ENCODE data around the gene RCOR1.
A peak's percentile ranks its signal among the peaks of the same experiment; 100 is the strongest.
"Not testable (repeated sequence)": the region's sequence is repeated elsewhere in the genome, so short reads cannot be mapped to it uniquely, and the experiment has no call there.

The RCOR1 gene

GRCh38 chr14:102594514-102595175 is 2.2 kb downstream of the RCOR1 start:
- Mint-ChIP-seq H3K4me1 (ENCODE audit: low read depth) (peaks cover 44% of the 10 kb centered on the region), H3K36me3 (ENCODE audit: low read depth) (peaks cover 38% of the 10 kb centered on the region)

DNA sequence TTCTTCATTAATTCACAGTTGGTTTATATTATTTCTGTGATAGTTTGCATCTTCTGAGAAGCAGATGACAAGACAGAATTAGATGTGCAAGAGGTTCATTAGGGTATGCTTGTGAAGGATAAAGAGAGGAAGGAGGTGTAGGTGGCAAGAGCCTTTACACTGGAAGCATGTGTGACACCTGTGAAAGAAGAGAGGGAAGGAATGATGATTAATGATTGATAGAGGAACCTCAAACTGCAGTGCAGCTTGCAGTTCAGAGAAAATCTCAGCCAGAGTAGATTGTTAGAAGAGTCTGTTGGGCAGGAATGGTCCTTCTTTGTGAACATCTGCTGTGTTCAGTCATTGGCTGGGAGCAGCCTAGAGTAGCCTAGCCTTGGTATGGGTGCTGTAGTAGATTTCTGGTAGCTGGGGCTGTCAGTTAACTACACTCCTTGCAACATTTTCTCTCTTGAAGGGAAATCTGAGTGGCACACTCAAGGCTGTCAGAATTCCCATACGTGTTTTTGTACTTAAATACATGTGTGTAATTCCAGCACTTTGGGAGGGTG is 9.0 kb downstream of the RCOR1 start:
- Mint-ChIP-seq H3K4me3 (no peak overlapping the region), H3K4me1 (ENCODE audit: low read depth) (peaks cover 51% of the 10 kb centered on the region), H3K36me3 (ENCODE audit: low read depth) (peaks cover 23% of the 10 kb centered on the region), H3K27me3 (no peaks in the 10 kb centered on the region), H3K9me3 (no peaks in the 10 kb centered on the region), H3K27ac (no peak overlapping the region)
- DNase-seq = no peak

More at GRCh38 chr14:102594514-102595175, 2.2 kb downstream of the RCOR1 start:
- no peaks in the 10 kb centered on the region for H3K9me3 Mint-ChIP-seq
- H3K27ac Mint-ChIP-seq = peak overlapping the region; percentile 75
- H3K4me3 Mint-ChIP-seq = peak overlapping the region; percentile 87
- no peaks in the 10 kb centered on the region for H3K27me3 Mint-ChIP-seq
- DNase-seq = peak; percentile 53

DNA sequence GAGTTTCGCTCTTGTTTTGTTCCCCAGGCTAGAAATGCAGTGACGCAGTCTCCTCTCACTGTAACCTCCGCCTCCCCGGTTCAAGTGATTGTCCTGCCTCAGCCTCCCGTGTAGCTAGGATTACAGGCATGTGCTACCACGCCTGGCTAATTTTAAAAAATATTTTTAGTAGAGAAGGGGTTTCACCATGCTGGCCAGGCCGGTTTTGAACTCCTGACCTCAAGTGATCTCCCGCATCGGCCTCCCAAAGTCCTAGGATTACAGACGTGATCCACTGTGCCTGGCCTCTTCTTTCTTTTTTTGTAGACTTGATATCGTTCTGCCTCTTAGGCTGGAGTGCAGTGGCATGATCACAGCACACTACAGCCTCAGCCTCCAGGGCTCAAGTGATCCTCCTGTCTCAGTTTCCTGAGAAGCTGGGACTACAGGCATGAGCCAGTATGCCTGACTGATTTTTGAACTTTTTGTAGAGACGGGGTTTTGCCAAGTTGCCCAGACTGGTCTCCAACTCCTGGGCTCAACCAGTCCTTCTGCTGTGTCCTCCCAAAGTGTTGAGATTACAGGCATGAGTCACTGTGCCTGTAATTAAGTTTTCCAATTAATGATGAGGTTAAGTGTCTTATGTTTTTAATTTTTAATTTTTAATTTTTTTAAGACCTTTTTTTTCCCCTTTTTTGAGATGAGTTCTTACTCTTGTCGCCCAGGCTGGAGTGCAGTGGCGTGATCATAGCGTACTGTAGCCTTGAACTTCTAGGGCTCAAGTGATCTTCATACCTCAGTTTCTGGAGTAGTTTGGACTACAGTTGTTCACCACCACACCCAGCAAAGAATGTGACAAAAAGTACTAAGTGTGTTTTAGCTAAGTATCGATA is 10.2 kb downstream of the RCOR1 start:
- DNase-seq = no peak
- no peak overlapping the region for H3K27ac Mint-ChIP-seq
- H3K9me3 Mint-ChIP-seq = no peaks in the 10 kb centered on the region
- H3K27me3 Mint-ChIP-seq = no peaks in the 10 kb centered on the region
- peaks cover 52% of the 10 kb centered on the region for H3K4me1 Mint-ChIP-seq (ENCODE audit: low read depth)
- H3K36me3 Mint-ChIP-seq (ENCODE audit: low read depth) = peaks cover 20% of the 10 kb centered on the region
- no peak overlapping the region for H3K4me3 Mint-ChIP-seq

DNA sequence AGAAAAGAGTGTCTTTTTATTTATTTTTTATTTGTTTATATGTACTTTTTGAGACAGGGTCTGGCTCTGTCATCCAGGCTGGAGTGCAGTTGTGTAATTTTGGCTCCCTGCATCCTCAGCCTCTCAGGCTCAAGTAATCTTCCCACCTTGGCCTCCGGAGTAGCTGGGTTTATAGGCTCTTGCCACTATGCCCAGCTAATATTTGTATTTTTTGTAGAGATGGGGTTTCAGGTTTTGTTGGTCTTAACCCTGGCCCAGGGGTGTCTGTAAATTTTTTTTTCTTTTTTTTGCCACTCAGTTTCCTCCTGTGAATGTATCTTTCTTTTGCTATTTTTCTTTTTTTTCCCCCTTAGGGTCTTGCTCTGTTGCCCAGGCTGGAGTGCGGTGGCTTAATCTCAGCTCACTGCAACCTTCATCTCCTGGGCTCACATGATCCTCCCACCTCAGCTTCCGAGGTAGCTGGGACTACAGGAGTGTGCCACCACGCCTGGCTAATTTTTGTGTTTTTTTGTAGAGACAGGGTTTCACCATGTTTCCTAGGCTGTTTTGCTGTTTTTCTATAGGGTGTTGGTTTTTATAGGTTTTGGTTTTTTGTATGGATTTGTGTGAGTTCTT is 11.0 kb downstream of the RCOR1 start:
- H3K27ac Mint-ChIP-seq = no peak overlapping the region
- H3K4me3 Mint-ChIP-seq = no peak overlapping the region
- no peak for DNase-seq
- H3K9me3 Mint-ChIP-seq = no peaks in the 10 kb centered on the region
- H3K27me3 Mint-ChIP-seq = no peaks in the 10 kb centered on the region
- H3K36me3 Mint-ChIP-seq (ENCODE audit: low read depth) = peaks cover 18% of the 10 kb centered on the region
- H3K4me1 Mint-ChIP-seq (ENCODE audit: low read depth) = peaks cover 59% of the 10 kb centered on the region

DNA sequence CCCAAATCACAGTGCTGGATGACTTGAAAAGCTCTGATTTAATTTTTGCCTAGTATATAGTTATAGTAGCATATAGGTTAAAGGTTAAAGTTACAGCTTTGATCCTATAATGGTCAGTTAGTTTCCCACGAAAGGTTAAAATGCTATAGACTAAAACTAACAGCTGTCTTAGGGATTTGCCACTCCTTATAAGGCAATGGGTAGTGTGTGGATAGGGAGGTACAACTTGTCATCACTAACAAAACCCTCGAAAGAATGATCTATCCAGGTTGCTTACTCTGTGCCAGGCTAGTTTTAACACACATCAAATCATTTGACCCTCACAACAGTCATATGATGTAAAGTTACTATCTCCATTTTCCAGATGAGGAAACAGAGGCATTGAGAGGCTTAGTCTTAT is 11.7 kb downstream of the RCOR1 start:
- H3K36me3 Mint-ChIP-seq (ENCODE audit: low read depth) = peaks cover 11% of the 10 kb centered on the region

GRCh38 chr14:102605029-102605428 is 12.6 kb downstream of the RCOR1 start:
- H3K4me3 Mint-ChIP-seq = no peak overlapping the region
- H3K4me1 Mint-ChIP-seq (ENCODE audit: low read depth) = peaks cover 49% of the 10 kb centered on the region
- no peaks in the 10 kb centered on the region for H3K27me3 Mint-ChIP-seq
- H3K36me3 Mint-ChIP-seq (ENCODE audit: low read depth) = peaks cover 12% of the 10 kb centered on the region
- no peak overlapping the region for H3K27ac Mint-ChIP-seq
- no peaks in the 10 kb centered on the region for H3K9me3 Mint-ChIP-seq
- no peak for DNase-seq

More for the DNA sequence above, 11.7 kb downstream of the RCOR1 start:
- Mint-ChIP-seq H3K27me3 (no peaks in the 10 kb centered on the region), H3K9me3 (no peaks in the 10 kb centered on the region), H3K4me3 (no peak overlapping the region), H3K27ac (no peak overlapping the region), H3K4me1 (ENCODE audit: low read depth) (peaks cover 55% of the 10 kb centered on the region)
- no peak for DNase-seq

DNA sequence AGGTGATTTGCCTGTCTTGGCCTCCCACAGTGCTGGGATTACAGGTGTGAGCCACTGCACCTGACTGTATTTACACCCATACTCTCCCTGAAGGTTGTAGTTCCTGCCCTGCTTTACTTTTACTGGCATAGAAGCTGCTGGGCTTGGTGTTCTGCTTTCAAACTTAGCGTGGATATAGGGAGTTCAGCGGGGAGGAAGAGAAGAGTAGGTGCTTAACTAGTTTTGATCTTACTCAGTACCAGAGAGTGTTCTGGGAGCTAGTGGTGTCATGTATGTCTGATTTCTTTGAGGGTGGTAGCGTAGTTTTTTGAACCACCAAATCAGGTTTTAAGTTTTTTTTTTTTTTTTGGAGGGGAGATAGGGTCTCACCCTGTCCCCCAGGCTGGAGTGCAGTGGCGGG is 13.8 kb downstream of the RCOR1 start:
- Mint-ChIP-seq H3K4me1 (ENCODE audit: low read depth) (peaks cover 52% of the 10 kb centered on the region), H3K36me3 (ENCODE audit: low read depth) (peaks cover 14% of the 10 kb centered on the region), H3K4me3 (no peak overlapping the region), H3K27ac (peak overlapping the region; percentile 63), H3K9me3 (no peaks in the 10 kb centered on the region), H3K27me3 (no peaks in the 10 kb centered on the region)
- no peak for DNase-seq

- Mint-ChIP-seq H3K4me1 (ENCODE audit: low read depth) (peaks cover 49% of the 10 kb centered on the region), H3K27ac (no peak overlapping the region)
Measured at GRCh38 chr14:102608064-102608446, 15.6 kb downstream of the RCOR1 start.

DNA sequence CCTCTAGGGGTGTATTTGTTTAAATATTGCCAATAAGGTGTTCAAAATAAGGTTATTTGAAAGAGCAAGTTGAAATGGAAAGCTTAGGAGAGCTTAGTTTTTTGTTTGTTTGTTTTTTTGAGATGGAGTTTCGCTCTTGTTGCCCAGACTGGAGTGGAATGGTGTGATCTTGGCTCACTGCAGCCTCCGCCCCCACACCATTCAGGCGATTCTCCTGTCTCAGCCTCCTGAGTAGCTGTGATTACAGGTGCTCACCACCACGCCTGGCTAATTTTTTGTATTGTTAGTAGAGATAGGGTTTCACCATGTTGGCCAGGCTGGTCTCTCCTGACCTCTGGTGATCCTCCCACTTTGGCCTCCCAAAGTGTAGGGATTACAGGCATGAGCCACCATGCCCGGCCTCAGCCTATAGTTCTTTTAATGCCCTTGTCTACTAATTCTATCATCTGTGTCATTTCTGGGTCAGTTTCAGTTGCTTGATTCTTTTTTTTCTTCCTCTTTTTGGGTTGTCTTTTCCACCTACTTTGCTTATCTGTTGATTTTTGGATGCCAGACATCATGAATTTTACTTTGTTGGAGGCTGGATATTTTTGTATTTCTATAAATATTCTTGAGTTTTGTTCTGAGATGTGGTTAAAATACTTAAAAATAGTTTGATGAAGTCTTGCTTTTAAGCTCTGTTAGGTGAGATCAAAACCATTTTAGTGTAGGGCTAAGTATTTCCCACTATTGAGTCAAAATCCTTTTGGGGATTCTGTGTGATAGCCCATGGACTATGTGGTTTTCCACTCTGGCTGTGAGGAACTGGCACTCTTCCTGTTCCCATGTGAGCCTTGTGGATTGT is 18.7 kb downstream of the RCOR1 start:
- Mint-ChIP-seq H3K27ac (no peak overlapping the region), H3K4me3 (no peak overlapping the region), H3K27me3 (no peaks in the 10 kb centered on the region), H3K4me1 (ENCODE audit: low read depth) (peaks cover 28% of the 10 kb centered on the region), H3K36me3 (ENCODE audit: low read depth) (peaks cover 24% of the 10 kb centered on the region), H3K9me3 (no peaks in the 10 kb centered on the region)
- no peak for DNase-seq

More at GRCh38 chr14:102608064-102608446, 15.6 kb downstream of the RCOR1 start:
- no peak for DNase-seq
- H3K9me3 Mint-ChIP-seq = no peaks in the 10 kb centered on the region
- H3K4me3 Mint-ChIP-seq = no peak overlapping the region
- no peaks in the 10 kb centered on the region for H3K27me3 Mint-ChIP-seq
- peaks cover 19% of the 10 kb centered on the region for H3K36me3 Mint-ChIP-seq (ENCODE audit: low read depth)

- Mint-ChIP-seq H3K36me3 (ENCODE audit: low read depth) (peaks cover 22% of the 10 kb centered on the region), H3K9me3 (no peaks in the 10 kb centered on the region), H3K4me1 (ENCODE audit: low read depth) (peaks cover 38% of the 10 kb centered on the region), H3K27ac (no peak overlapping the region), H3K27me3 (no peaks in the 10 kb centered on the region), H3K4me3 (no peak overlapping the region)
- DNase-seq = no peak
Measured at GRCh38 chr14:102616318-102616717, 23.9 kb downstream of the RCOR1 start.

- peaks cover 22% of the 10 kb centered on the region for H3K36me3 Mint-ChIP-seq (ENCODE audit: low read depth)
- DNase-seq = no peak
- H3K4me3 Mint-ChIP-seq = no peak overlapping the region
- no peak overlapping the region for H3K27ac Mint-ChIP-seq
- peaks cover 41% of the 10 kb centered on the region for H3K4me1 Mint-ChIP-seq (ENCODE audit: low read depth)
- H3K27me3 Mint-ChIP-seq = no peaks in the 10 kb centered on the region
- no peaks in the 10 kb centered on the region for H3K9me3 Mint-ChIP-seq
Measured at GRCh38 chr14:102616799-102617198, 24.4 kb downstream of the RCOR1 start.

DNA sequence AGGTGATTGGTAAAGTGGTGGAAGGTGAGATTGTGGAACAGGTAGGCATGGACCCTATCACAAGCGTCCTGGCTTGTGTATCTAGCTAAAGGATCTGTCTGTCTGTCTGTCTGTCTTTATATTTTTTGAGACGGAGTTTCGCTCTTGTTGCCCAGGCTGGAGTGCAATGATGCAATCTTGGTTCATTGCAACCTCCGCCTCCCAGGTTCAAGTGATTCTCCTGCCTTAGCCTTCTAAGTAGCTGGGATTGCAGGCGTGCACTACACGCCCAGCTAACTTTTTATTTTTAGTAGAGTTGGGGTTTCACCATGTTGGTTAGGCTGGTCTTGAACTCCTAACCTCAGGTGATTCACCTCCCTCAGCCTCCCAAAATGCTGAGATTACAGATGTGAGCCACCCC is 26.6 kb downstream of the RCOR1 start:
- not testable (repeated sequence) for H3K27ac Mint-ChIP-seq, DNase-seq, H3K9me3 Mint-ChIP-seq, H3K4me3 Mint-ChIP-seq, H3K27me3 Mint-ChIP-seq
- Mint-ChIP-seq H3K36me3 (ENCODE audit: low read depth) (peaks cover 16% of the 10 kb centered on the region), H3K4me1 (ENCODE audit: low read depth) (peaks cover 50% of the 10 kb centered on the region)

GRCh38 chr14:102620413-102620812 is 28.0 kb downstream of the RCOR1 start:
- no peaks in the 10 kb centered on the region for H3K9me3 Mint-ChIP-seq
- peaks cover 13% of the 10 kb centered on the region for H3K36me3 Mint-ChIP-seq (ENCODE audit: low read depth)
- H3K4me1 Mint-ChIP-seq (ENCODE audit: low read depth) = peaks cover 53% of the 10 kb centered on the region
- DNase-seq = no peak
- H3K4me3 Mint-ChIP-seq = no peak overlapping the region
- no peak overlapping the region for H3K27ac Mint-ChIP-seq
- H3K27me3 Mint-ChIP-seq = no peaks in the 10 kb centered on the region

Measured in activated T-cell treated with anti-CD3 and anti-CD28 coated beads, Interleukin-2, amount 50 U/mL, for 24 hours (primary cell).